Fibroblast of lung (primary cell): ENCODE data around the gene ANKRD53.

ENCODE experiments used
- EZH2 ChIP-seq: IDR thresholded peaks from 2 replicates; pipeline ENCODE4 v1.5.1; 2012; ENCODE audit warnings: low read length, control low read depth, mild to moderate bottlenecking; ENCODE audit errors: missing control alignments
- TF ChIP-seq, protein P1 (sequence below), 2 donors: IDR thresholded peaks in 1 of 2; conservative IDR thresholded peaks in 1 of 2; 1 replicate in 1 of 2; 2 replicates in 1 of 2; pipeline ENCODE4 v1.5.1; 2011 to 2012; ENCODE audit warnings: low read length in 2 of 2, control low read depth in 1 of 2, inconsistent platforms in 1 of 2, low read depth in 1 of 2, mild to moderate bottlenecking in 1 of 2

DNA sequence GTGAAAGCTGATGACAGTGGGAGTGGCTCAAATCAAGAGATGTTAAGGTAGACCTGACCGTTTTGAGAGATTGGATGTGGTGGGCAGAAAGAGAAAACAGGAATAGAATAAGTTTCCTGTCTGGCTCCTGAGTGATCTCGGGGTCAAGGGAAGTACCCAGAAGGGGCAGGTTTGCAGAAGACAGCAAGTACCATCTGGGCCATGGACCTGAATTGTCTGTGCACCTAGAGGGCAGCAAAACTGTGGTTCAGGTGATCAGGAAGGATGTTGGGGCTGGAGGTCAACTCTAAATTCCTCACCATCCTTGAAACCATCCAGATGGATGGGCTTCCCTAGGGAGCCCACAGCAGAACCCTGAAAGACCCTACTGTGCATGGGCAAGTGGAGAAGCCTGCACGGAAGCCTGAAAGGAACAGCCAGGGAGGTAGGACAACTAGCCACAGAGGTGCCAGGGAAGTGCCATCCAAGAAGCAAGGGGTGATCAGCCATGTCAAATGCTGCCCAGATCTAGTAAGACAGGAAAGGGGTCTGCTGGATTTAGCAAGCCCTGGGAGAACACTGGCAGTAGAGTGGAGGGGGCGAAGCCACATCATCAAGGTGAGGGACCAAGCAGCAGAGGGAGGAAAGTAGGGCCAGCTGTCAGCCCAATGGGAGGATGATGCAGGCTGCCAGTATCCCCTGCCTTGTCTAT, 8.2 kb downstream of the ANKRD53 start:
- TF ChIP-seq, protein P1, sequence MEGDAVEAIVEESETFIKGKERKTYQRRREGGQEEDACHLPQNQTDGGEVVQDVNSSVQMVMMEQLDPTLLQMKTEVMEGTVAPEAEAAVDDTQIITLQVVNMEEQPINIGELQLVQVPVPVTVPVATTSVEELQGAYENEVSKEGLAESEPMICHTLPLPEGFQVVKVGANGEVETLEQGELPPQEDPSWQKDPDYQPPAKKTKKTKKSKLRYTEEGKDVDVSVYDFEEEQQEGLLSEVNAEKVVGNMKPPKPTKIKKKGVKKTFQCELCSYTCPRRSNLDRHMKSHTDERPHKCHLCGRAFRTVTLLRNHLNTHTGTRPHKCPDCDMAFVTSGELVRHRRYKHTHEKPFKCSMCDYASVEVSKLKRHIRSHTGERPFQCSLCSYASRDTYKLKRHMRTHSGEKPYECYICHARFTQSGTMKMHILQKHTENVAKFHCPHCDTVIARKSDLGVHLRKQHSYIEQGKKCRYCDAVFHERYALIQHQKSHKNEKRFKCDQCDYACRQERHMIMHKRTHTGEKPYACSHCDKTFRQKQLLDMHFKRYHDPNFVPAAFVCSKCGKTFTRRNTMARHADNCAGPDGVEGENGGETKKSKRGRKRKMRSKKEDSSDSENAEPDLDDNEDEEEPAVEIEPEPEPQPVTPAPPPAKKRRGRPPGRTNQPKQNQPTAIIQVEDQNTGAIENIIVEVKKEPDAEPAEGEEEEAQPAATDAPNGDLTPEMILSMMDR (conservative IDR thresholded peaks at IDR 0.05 in 1 of 2, IDR thresholded peaks at IDR 0.05 in 1 of 2; ENCODE audit: low read depth in 1 of 2, low read length in 2 of 2) = no peak
- TF ChIP-seq EZH2 = no peak
